ENCODE data around the gene RAVER2.

GRCh38 chr1:64826991-64827390 lies 82.1 kb downstream of the RAVER2 start:
- TF ChIP-seq CTCF (IDR thresholded peaks at IDR 0.05) = no peak
- no peak for TF ChIP-seq TCF7L2 (IDR thresholded peaks at IDR 0.05; ENCODE audit: low read depth, low read length)
- TF ChIP-seq POLR2AphosphoS5 (IDR thresholded peaks at IDR 0.05; ENCODE audit: low read depth, low read length) = no peak
